HFF-Myc (cell line): Measurements from ENCODE around the gene TENM4.

Experiments used
- DNase-seq: peaks from one replicate; pipeline ENCODE4 v3.0.0-alpha.2; 2011; ENCODE audit warnings: low read depth; ENCODE audit errors: extremely low read depth
- H3K4me3 ChIP-seq: replicated peaks from 2 replicates; pipeline ENCODE4 v1.5.1; 2011; ENCODE audit warnings: low read depth, mild to moderate bottlenecking, control low read depth, low read length
- TF ChIP-seq, protein P1 (sequence below): IDR thresholded peaks from 2 replicates; pipeline ENCODE4 v1.5.1; 2012; ENCODE audit warnings: mild to moderate bottlenecking, low read depth, low read length, control low read depth; ENCODE audit errors: missing control alignments

The TENM4 gene

DNA sequence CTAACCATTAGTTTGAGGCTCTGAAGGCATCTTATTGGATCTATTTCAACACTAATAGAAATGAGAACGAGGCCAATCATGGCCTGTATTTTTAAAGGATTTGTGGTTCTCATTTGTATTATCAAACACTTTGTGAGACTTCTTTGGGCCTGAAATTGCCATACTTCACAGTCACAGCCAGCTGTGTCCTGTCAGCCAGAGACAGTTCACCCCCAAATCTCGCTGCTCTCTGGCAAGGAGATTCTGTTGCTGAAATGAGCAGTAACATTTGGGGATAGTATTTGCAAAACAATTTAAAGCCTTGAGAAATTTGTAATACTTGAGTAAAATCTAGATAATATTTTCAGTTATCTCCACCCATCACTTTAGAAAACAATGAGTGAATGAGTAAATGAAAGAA lies 26.9 kb upstream of the TENM4 start:
- H3K4me3 ChIP-seq: no peak overlapping the region
- no peak for DNase-seq
- TF ChIP-seq, protein P1, sequence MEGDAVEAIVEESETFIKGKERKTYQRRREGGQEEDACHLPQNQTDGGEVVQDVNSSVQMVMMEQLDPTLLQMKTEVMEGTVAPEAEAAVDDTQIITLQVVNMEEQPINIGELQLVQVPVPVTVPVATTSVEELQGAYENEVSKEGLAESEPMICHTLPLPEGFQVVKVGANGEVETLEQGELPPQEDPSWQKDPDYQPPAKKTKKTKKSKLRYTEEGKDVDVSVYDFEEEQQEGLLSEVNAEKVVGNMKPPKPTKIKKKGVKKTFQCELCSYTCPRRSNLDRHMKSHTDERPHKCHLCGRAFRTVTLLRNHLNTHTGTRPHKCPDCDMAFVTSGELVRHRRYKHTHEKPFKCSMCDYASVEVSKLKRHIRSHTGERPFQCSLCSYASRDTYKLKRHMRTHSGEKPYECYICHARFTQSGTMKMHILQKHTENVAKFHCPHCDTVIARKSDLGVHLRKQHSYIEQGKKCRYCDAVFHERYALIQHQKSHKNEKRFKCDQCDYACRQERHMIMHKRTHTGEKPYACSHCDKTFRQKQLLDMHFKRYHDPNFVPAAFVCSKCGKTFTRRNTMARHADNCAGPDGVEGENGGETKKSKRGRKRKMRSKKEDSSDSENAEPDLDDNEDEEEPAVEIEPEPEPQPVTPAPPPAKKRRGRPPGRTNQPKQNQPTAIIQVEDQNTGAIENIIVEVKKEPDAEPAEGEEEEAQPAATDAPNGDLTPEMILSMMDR: no peak

DNA sequence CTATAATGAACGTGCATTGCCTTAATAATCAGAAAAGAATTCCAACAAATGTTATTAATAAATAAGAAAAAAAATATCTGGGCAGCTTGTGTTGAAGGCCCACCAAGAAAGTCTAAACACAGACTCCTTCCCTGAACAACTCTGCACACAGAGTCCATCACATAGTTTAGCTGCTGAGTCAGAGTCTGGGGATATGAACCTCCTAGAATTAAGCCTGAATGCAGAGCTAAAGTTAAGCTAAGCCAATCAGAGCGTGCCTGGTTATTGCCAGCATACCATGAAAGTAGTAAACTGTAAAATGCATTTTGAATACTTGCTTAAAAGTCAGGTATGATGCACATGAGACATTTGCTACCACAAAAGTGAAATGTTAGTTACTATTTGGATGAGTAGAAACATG lies 25.6 kb upstream of the TENM4 start:
- peak; percentile 12 for DNase-seq
- TF ChIP-seq, protein P1: no peak
- H3K4me3 ChIP-seq: no peak overlapping the region

DNA sequence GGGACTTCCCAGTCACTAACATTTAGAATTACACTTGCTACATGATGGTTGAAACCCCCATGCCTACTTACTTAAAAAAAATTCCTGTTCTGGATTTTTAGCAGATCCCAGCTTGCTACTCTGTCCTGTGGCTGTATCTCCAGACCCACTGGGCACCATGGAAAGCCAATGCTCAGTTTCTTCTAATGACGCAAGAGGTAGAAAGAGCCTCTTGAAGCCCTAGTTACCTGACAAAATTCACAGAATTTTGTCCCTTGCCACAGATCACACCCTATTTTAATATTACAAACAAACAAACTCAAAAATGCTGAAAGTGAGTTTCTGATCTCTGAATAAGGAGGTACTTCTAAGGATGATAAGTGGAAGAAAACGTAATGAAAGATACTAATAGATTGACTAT lies 24.3 kb upstream of the TENM4 start:
- TF ChIP-seq, protein P1: no peak
- DNase-seq: no peak
- H3K4me3 ChIP-seq: no peak overlapping the region

DNA sequence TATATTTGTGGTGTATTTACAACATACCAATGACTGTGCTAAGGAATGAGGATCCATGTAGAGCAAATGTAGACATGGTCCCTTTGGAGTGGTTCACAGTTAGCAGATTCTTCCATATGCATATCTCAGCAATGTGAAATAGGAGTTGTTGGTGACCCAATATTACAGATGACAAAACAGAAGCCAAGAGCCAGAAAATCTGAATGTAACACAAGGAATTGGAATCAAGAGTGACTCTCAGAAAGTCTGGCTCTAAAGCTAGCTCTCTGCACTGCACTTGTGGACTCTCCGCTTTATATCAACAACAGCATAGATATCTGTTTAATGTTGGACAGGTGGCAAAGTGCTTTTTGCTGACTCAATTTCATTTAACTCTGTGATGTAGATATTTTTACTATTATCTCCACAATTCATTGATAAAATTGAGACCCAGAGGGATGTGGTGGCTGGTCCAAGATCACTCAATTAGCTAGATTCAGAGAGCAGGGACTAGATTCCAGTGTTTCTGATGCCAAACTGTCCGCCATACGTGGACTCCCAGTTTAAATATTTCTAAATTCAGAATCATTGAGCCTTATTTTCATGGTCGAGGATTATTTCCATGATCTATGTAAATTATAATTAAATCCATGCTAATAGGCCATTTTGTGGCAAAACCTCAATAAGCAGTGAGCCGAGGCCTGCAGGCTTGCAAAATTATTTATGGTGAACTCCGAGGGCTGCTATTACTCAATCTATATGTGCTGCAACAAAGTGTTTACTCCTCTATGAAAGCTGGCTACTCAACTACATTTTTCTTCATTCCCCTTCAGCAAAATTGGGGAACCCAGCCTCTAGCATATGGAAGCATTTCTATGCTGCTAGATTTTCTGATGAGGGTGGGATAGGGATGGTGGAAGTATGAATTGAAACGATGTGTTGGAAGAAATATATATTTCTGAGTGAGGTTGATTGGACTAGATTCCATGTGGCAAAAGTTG lies 21.1 kb upstream of the TENM4 start:
- TF ChIP-seq, protein P1: no peak
- no peak overlapping the region for H3K4me3 ChIP-seq
- DNase-seq: no peak

DNA sequence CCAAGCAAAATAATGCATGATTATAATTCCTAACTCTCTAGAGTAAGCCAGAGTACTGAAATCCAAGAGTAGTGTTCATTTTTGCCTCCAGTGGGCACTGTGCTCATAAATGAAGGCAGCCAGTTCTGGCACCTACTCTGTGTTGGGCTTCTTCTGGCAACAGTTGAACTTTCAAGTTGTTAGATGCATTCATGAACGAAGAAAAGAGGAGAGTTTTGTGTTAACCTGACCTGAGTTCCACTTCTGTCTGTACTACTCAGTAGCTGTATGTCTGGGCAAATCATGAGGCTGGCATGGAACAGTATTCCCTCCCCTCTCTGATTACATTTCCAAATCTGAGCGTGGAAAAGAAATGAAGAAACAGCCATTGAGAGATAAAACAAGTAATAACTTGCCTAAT lies 20.3 kb upstream of the TENM4 start:
- no peak for DNase-seq
- TF ChIP-seq, protein P1: peak; percentile 59
- no peak overlapping the region for H3K4me3 ChIP-seq

DNA sequence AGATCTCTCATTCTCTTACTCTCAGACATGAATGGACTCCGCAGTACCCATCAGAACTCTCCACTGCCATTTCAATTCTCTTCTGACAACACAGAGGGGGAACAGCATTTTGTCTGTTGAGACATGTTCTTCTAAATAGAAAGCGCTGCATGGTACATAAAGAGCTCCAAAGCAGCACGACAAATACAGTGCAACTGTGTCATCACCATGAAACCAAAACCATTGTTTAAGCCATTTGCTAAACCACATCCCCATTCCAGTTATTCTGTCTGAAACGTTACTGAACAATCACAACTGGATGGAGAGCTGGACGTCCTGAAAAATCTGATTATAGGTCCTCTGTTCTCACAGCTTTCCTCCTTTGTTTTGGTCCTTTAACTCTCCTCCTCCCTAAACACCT lies 17.9 kb upstream of the TENM4 start:
- no peak for DNase-seq
- TF ChIP-seq, protein P1: no peak
- no peak overlapping the region for H3K4me3 ChIP-seq
